HuH-7 (cell line): ENCODE data around the gene BAZ2B.

Source experiments
- DNase-seq: peaks from one replicate; pipeline ENCODE4 v3.0.0; 2011; ENCODE audit warnings: low spot score

BAZ2B gene

DNA sequence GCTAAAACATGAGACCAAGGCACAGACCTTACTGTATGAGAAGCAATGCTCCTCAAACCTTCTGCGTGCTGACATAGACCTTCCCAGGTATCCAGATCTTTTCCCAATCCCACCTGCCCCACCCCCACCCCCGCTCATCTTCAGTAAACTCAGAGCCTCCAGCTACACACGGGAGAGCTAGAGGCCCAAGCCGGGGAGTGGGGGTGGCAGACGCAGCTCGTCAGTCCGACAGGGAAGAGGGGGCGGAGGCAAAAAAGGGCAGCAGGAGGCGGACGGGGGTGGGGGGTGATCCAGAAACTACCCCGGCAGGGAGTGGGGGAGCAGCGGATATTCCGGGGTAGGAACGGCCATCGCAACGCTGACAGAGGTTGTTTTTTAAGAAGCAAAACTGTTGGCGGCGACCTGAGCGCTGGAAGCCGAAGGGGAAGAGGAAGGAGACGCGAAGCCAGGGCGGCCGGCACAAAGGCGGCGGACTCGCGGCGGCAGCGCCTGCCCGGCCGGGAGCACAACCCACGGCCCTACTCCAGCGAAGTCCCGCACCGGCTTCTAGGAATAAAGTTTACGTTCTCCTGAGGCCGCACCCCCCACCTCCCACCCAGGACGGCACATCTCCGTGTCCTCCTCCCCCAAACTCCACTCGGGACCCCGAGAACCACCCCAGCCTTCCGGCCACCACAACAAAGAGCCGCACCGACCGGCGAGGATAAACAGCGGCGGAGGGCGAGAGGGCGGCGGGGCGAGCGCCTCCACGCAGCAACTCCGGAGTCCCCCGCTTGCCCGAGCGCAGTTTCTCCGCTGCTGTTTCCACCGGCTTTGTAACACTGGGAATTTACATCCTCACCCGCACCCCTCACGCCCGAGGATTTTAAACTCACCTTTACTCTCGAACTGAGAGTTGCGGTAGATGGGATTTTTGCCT, 722 bp downstream of the BAZ2B start:
- DNase-seq = peak; percentile 81

DNA sequence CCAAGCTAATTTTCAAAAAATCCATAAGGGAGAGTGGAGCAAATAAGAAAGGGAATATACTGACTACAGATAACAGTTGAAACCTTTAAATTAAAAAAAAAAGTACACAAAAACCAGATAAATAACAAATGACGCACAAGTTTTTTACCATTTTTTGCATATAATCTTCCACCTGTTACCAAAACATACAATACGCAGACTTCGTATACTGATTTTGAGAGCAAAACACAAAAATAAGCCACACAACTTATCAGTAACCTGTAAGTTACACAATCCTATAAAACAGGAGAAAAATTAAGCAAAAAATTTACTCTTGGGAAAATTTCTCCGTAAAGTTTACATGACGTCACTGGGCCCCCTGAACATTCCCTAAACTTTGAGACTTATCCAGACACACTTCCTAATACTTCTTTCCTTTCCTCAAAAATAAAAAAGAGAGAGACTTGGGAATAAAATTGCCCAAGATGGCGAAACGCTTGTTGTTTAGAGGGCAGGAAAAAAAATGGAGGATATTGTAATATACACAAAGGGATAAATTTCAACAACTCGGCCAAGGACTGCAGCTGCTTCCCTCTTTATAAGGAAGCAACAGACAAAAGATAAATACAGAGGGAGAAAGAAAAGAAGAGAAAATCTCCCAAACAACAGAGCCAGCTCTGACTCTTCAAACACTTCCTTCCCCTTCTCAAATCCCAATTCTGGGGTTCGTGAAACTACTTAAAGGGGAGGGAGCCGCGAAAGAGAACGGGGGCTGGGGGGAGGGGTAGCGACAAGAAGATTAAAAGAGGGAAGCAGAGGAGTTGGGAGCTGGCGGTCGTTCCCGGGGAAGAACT, 1.6 kb downstream of the BAZ2B start:
- DNase-seq = no peak

DNA sequence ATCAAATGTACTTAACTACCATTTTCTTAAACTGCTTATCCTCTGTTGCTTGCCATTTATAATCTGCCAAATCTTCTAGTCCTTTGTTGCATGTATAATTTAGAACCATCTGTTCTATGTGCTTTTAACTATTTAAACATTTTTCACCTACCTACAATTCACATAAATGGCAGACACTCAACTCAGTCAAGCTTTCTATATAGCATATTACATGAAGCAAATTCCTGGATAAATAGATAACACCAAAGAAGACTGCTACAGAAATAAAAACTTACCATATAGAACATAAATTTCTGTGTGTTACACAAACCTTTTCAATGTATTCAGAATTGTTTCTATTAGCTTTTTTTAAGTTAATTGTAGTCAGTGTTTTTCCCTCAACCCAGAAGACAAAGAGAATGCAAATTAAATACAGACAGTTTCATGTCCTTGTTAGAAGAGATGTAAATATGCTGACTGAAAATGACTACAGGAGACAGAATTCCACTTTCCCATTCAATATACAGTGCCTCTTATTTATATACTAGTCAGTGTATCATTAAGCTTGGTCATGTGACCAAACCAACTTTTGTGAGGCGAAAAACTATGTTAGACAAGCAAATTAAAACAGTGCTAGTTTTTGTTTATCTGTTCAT, 2.6 kb downstream of the BAZ2B start:
- DNase-seq = no peak

DNA sequence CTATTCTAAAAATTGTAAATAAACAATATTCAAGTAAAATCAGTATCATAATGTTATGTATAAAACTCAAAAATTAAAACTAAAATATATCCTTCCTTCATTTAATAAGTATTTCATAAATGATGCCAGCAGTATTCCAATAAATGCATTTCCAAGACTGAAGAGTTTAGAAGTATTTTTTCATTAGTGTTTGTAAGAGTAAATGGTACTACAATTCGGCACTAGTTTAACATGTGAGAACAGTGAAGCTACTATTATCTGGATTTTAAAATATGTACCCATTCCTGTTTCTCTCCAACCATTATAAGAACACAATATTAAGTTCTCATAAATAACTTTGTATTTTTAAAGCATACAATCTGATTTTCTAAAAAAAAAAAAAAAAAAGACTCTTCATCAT, 3.3 kb downstream of the BAZ2B start:
- DNase-seq = no peak

DNA sequence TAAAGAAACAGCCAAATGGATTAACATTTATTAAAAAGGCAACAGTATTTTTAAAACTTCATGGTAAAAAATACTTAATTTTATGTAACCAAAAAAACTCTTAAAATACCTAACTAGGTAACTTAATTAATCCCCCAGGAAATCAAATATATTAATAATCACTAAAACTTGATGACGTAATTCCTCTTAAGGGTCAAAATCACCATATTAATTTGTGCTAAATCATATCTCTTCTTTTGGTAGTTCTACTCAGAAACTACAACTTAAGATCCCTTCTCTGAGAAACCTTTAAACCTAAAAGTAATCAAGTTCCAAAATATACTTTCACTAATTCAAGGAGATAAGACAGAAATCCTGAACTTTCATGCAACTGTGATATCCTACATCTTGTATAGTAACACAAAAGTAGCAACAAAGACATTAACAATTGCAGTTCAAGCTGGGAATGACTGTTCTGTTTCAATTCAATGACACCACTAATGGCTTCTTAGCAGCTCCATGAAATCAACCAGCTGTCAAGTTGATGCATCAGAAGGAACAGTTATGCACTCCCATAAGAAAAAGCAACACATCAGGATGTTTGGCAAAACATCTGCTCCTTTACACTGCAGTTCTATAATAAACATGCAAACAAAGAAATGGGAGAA, 4.0 kb downstream of the BAZ2B start:
- DNase-seq = no peak

DNA sequence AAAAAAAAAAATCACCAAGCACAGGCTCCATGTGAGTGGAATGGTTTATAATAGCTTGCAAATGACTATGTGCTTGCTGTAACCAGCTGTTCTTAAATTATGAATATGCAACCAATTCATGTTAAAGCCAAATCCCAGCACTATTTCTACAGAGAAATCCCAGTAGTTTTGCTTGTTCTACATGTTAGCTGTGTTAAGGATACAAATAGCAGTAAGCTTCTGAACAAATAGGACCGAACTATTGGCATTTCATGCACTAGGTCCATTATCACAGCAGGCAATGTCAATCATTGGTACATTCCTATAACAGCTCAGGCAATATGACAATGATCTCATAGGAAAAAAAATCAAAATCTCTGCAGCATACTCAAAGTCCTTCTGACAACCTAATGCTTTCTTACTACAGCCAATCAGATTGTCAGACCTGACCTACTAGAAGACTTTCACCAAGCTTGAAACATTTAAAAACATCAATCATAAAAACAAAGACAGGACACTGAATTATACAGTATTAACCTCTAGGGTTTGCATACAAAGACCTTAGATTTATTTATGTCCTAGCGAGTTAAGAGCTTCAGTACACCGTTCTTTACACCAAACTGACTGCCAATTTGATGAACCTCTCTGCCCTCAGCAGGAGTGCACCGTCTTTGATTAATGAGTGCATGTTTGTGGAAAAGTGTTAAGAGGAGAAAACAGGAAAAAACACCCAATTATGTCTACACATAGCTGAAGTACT, 6.4 kb downstream of the BAZ2B start:
- no peak for DNase-seq

DNA sequence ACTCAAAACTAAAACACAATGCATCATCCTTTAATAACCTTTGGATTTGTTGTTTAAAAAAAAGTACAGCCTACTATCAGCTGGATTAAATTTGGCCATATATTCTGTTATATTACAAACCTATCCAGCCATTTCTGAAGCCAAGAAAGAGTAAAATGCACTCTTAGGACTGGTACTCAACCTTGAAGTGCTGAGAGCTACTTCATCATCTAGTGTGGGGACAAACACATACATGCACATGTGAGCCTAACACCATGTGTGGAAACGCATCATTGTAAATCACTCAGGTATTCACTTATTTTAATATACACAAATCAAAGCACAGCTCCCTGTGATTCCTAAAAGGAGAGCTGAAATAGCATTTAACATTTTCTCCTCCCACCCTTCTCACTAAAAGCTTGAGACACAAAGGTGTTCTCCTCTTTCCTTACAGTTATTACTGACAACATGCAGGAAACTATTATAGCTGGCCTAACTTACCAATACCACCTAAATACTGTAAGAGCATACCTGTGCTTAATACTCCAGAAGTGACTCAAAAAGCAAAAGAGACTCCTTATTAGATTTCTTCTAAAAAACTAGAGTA, 7.5 kb downstream of the BAZ2B start:
- no peak for DNase-seq

DNA sequence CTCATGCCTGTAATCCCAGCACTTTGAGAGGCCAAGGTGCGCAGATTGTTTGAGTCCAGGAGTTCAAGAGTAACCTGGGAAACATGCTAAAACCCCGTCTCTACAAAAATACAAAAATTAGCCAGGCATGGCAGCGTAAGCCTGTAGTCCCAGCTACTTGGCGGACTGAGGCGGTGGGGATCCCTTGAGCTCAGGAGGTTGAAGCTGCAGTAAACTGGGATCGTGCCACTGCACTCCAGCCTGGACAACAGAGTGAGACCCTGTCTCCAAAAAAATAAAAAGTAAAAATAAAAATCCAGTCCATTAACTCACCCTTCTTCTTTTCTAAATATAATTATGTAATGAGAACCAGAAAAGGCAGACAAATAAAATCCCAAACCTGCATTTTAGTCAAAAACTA, 8.2 kb downstream of the BAZ2B start:
- no peak for DNase-seq

DNA sequence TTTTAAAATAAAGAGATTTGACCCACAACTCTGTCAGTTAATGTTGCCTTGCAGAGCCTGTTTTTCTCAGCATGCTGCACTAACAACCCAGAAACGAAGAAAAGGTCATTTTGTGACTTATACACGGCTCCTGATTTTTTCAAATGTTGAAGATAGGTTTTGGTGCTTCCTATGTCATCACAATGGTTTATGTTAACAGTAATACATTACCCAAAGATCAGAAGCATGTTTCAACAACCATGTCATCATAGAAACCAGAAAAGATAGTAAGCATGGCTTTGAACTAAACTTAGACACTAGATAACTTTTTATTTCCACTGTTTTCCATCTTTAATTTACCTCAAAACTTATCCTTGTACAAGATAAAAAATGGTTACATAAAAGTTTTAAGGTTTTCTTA, 10.1 kb downstream of the BAZ2B start:
- DNase-seq = no peak

DNA sequence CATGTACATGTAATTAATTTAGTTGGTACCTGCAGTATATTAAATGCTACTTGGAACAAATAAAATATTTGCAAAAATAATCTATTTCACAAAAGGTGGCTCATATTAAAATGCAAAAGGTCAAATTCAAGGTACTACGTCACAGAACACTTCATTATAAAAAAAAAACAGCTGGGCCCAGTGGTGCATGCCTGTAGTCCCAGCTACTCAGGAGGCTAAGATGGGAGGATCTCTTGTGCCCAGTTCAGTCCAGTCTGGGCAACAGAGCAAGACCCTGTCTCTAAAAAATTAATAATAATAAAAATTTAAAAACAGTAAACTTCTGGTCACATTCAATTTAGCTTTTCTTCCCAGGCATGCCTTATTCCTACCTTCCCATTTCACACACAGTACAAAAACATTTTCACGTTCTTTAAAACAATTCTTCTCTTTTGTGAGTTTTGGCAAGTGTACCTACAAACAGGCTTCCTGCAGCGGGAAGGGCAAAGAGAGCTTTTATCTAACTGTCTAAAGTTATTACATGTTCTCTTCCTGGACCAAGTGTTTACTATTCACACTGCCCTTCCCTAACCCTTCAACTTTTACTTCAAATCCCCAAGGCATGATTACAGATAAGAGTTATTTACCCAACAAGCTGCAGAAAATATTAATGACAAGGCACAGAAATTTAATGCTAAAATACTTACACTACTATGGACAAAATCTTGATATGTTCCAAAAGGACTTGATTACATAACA, 10.7 kb downstream of the BAZ2B start:
- no peak for DNase-seq

DNA sequence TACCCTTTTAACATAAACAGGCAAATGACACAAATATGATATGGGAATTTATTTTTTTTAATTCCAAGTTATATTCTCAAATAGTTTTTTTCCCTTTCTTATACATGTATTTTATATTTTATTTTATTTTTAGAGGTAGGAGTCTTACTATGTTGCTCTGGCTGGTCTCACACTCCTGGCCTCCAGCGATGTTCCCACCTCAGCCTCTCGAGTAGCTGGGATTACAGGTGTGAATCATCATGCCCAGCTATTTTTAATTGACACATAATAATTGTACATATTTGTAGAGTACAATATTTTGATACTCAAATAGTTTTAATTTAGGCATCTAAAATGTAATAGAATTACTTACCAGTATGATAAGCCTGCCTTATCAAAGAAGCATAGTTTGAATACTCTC, 12.2 kb downstream of the BAZ2B start:
- DNase-seq = no peak

DNA sequence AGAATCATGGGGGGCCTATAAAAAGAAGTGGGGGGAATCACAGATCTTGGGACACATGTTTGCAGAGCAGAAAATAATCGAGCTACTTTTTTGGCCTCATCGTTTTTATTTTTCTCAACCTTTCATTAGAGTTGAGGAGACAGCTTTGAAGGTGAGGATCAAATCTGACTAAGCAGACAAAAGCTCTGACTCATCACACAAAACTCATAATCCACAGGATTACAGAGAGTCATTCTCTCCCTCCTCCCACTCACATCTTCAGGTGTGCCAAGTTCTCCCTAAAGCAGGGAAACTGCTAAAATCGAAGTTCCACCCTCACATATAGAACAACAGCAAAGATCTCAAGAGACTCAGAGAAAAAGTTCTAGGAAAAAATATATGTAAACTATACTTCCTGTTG, 15.6 kb downstream of the BAZ2B start:
- no peak for DNase-seq

DNA sequence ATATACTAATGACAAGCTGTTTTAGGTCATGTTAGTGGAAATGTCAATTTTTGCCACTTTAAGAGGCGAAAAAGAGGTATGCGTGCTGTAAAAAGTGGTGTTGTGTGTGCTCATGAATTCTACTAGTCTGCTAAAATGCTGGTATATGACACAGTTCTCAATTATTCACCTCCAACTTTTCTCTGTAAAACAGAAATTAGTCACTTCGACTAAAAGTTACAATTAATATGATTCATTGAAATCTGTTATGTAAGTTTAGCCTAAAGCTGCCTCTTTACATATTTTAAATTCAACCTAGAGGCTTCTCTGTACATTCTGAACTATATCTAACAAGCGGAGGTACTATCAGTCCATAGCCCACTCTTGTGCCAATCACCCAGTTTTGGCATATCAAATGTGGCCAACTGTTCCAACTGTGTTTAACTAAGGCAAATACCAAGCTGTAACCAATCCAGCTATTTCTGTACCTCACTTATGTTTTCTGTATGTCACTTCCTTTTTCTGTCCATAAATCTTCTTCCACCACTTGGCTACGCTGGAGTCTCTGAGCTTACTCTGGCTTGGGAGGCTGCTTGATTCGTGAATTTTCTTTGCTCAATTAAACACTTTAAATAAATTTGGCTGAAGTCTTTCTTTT, 20.8 kb downstream of the BAZ2B start:
- no peak for DNase-seq

DNA sequence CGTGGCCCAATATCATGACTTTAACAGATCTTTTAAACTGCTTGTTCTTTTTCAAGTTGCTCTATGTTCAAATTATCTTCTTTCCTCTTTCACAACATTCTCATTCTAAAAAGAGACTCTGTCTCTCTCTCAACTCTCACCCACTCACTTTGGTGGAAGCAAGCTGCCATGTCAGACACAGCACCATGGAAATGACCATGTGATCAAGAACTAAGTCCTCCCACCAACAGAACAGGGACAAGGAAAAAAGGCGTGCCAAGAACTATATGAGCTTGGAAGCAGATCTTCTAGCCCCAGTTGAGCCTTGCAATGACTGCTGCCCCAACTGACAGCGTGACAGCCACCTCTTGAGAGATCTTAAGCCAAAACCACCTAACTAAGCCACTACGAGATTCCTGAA, 23.9 kb downstream of the BAZ2B start:
- no peak for DNase-seq

DNA sequence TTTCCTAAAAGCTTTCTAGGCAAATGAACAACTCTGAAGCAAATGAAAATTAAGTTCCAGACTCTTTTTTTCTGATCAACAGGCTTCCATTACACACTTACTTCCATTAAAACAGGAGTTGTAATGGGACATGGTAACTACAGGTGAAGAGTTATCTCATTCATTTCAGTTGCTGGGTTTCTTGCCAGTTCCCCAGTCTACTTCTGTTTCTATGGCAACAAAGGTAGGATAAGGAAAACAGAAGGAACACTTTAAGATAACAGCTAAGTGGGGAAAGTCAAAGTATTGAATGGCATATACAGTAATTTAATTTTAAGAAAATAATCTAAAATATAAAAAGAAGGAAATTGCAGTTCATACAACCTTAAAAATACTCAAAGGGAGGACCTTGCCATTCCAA, 25.1 kb downstream of the BAZ2B start:
- no peak for DNase-seq

DNA sequence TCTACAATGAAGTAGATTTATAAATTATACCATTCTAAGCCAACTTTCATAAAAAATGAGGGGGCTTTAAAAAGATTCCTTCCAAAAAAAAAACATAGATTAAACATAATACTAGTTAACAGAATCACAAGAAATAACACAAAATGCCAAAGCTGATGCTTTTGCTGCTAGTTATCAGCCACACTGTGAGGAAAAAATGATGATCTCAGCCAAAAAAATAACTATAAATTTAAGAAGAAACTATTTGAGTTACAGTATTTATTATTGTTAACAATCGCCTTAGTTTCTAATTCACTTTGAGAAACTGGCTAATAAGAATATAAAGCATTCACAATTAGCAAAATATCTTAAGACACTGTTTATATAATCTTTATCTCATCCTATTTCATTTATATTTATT, 27.1 kb downstream of the BAZ2B start:
- no peak for DNase-seq

DNA sequence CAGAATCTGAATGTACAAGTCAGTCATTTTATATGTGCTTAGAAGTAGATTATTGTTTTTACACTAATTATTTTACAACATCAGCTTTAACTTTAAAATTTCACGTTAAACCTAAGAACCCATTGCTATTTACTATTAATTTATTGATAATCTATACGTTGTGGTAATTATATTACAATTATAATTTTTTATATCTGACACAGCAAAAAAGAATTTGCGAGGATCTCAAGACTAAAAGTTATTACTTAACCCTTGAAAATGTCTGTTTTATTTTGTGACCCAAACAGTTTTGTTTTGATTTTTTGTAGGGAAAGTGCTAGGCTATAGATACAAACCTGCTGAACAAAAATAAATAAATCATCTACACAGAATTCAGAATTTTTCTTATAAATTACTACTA, 30.3 kb downstream of the BAZ2B start:
- no peak for DNase-seq

DNA sequence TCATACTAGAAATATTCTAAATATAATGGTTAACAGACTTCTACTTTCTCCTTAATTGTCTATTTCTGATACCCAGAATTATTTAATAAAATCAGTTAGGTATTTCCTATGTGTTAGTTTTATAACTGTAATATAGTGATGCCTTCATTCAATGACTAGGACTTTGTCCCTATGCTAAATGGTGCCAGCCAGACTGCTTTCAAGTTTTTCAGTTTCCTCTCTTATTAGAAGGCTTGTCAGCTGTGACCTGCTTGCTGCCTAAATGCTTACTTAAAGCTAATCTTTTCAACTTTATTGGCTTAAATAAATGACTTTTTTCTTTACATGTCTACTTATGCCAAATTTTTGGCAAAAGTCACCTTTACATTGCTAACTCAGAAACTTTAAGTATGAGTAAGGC, 30.7 kb downstream of the BAZ2B start:
- DNase-seq = no peak

DNA sequence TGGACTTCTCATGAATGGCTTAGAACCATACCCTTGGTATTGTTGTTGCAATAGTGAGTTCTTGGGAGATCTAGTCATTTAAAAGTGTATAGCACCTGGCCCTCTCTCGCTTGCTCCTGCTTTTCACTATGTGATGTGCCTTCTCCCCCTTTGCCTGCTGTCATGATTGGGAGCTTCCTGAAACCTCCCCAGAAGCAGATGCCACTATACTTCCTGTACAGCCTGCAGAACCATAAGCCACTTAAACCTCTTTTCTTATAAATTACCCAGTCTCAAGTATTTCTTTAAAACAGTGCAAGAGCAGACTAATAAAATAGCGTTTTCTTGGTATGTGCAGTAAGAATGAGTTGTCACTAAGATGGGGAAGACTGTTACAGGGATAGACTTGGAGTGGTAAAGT, 31.6 kb downstream of the BAZ2B start:
- DNase-seq = no peak
